PC-3 (cell line): ENCODE results near the gene GNRH2. TPM values are rescaled to one million over a fixed set of nuclear protein-coding genes. Genes with fewer than 3 reads are reported as not detected.

ENCODE experiments used
- ATAC-seq: fragments of 200-7000 bp; cut with Tn5 transposase; 2 replicates; pipeline ENCODE4 v1.9.1; 2020; ENCODE audit warnings: mild to moderate bottlenecking, moderate library complexity
- BruUV-seq: library from RNA; stranded (reverse); fragments of 400-500 nt; replicated peaks from 2 replicates; lab custom pipeline; 2021; lab: Mats Ljungman, UMichigan
- CTCF ChIA-PET: fragments of 300-600 bp; sonication (Branson Sonifier 250); formaldehyde crosslinking; loops from one replicate; lab custom pipeline; 2022; ENCODE audit warnings: antibody characterized with exemption; lab: Charles Lee
- POLR2A ChIA-PET: fragments of 300-600 bp; sonication (Branson Sonifier 250); formaldehyde crosslinking; loops from one replicate; lab custom pipeline; 2022; ENCODE audit warnings: antibody characterized with exemption; ENCODE audit not compliant: unreplicated experiment; lab: Charles Lee
- DNase-seq: peaks from one replicate; pipeline ENCODE4 v3.0.0-alpha.2; 2015
- H2AFZ ChIP-seq: fragments of 300-600 bp; sonication (generic); 2 replicates; pipeline ENCODE4 v1.6.0; 2016; ENCODE audit warnings: antibody characterized with exemption, low read length
- H3F3A ChIP-seq: fragments of 300-600 bp; sonication (generic); one replicate; pipeline ENCODE4 v1.6.0; 2017; ENCODE audit warnings: antibody characterized with exemption, low read length, control low read depth, mild to moderate bottlenecking; ENCODE audit not compliant: unreplicated experiment
- H3K27ac ChIP-seq: fragments of 300-600 bp; sonication (generic); 2 replicates; pipeline ENCODE4 v1.5.1; 2016; ENCODE audit warnings: mild to moderate bottlenecking, low read length
- H3K27me3 ChIP-seq: fragments of 300-600 bp; sonication (generic); 2 replicates; pipeline ENCODE4 v1.6.1; 2016; ENCODE audit warnings: low read length, mixed read lengths
- H3K36me3 ChIP-seq: fragments of 300-600 bp; sonication (generic); 2 replicates; pipeline ENCODE4 v1.6.1; 2016; ENCODE audit warnings: low read depth, mixed run types, low read length, mixed read lengths
- H3K4me1 ChIP-seq: fragments of 300-600 bp; sonication (generic); 2 replicates; pipeline ENCODE4 v1.5.1; 2016; ENCODE audit warnings: low read length; ENCODE audit not compliant: insufficient read depth
- H3K4me2 ChIP-seq: fragments of 300-600 bp; sonication (generic); 2 replicates; pipeline ENCODE4 v1.6.0; 2016; ENCODE audit warnings: low read length
- H3K4me3 ChIP-seq: fragments of 300-600 bp; sonication (generic); 2 replicates; pipeline ENCODE4 v1.5.1; 2016; ENCODE audit warnings: mild to moderate bottlenecking, low read length, mixed read lengths
- H3K79me2 ChIP-seq: fragments of 300-600 bp; sonication (generic); 2 replicates; pipeline ENCODE4 v1.6.1; 2017; ENCODE audit warnings: low read length, mixed read lengths
- H3K9ac ChIP-seq: fragments of 300-600 bp; sonication (generic); 2 replicates; pipeline ENCODE4 v1.6.0; 2016; ENCODE audit warnings: mild to moderate bottlenecking, low read length
- H3K9me2 ChIP-seq: fragments of 300-600 bp; sonication (generic); replicated peaks from 2 replicates; pipeline ENCODE4 v1.6.1; 2016; ENCODE audit warnings: mixed run types, low read length, mixed read lengths
- H3K9me3 ChIP-seq: fragments of 300-600 bp; sonication (generic); 2 replicates; pipeline ENCODE4 v1.6.1; 2016; ENCODE audit warnings: low read length, mixed read lengths
- H4K20me1 ChIP-seq: fragments of 300-600 bp; sonication (generic); 2 replicates; pipeline ENCODE4 v1.6.1; 2016; ENCODE audit warnings: low read length, mixed read lengths
- EZH2 ChIP-seq: fragments of 300-600 bp; sonication (generic); IDR thresholded peaks from one replicate; pipeline ENCODE4 v1.6.1; 2017; ENCODE audit warnings: antibody characterized with exemption, mild to moderate bottlenecking, low read length; ENCODE audit not compliant: unreplicated experiment
- EZH2phosphoT487 ChIP-seq: fragments of 300-600 bp; sonication (generic); IDR thresholded peaks from 2 replicates; pipeline ENCODE4 v1.6.1; 2018; ENCODE audit warnings: mild to moderate bottlenecking, antibody characterized with exemption, low read length, borderline replicate concordance
- intact Hi-C: fragments of 100-400 bp; cut with micrococcal nuclease; formaldehyde crosslinking; loops from 2 replicates; pipeline ENCODE4 v1.9.0; 2023
- total RNA-seq: library from RNA; depleted of rRNA; stranded (reverse); fragments of >200 nt; gene quantifications from 2 replicates; pipeline ENCODE4 v1.2.3, GENCODE V29; 2014
- TF ChIP-seq, protein P1 (sequence below): fragments of 300-600 bp; sonication (generic); conservative IDR thresholded peaks from 2 replicates; pipeline ENCODE4 v1.5.1; 2017; ENCODE audit warnings: antibody characterized with exemption, low read depth, mild to moderate bottlenecking, low read length

The GNRH2 gene
- total RNA-seq, 1 experiment from 2014 or later: not detected

- Histone ChIP-seq H3K27ac (no peak overlapping the region), H4K20me1 (peaks cover 9% of the 10 kb centered on the region), H3K4me3 (peak overlapping the region; percentile 93), H3K4me2 (peak overlapping the region; percentile 87), H3F3A (no peaks in the 10 kb centered on the region), H3K36me3 (peaks cover 26% of the 10 kb centered on the region), H3K4me1 (peaks cover 11% of the 10 kb centered on the region), H2AFZ (no peak overlapping the region), H3K9me2 (no peaks in the 10 kb centered on the region), H3K79me2 (peaks cover 22% of the 10 kb centered on the region), H3K9ac (no peak overlapping the region; the same call in 1 of the 2 replicates), H3K9me3 (no peaks in the 10 kb centered on the region), H3K27me3 (no peaks in the 10 kb centered on the region)
- ChIA-PET POLR2A (interaction anchor here (0.6 kb wide), 1 partner anchor 110 kb away, joined by 4 read pairs; no protein-coding TSS in a partner anchor), CTCF (no interaction called here)
- TF ChIP-seq EZH2phosphoT487 (no peak), EZH2 (no peak)
- TF ChIP-seq, protein P1, sequence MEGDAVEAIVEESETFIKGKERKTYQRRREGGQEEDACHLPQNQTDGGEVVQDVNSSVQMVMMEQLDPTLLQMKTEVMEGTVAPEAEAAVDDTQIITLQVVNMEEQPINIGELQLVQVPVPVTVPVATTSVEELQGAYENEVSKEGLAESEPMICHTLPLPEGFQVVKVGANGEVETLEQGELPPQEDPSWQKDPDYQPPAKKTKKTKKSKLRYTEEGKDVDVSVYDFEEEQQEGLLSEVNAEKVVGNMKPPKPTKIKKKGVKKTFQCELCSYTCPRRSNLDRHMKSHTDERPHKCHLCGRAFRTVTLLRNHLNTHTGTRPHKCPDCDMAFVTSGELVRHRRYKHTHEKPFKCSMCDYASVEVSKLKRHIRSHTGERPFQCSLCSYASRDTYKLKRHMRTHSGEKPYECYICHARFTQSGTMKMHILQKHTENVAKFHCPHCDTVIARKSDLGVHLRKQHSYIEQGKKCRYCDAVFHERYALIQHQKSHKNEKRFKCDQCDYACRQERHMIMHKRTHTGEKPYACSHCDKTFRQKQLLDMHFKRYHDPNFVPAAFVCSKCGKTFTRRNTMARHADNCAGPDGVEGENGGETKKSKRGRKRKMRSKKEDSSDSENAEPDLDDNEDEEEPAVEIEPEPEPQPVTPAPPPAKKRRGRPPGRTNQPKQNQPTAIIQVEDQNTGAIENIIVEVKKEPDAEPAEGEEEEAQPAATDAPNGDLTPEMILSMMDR: no peak
- BruUV-seq: TSS peak; percentile 35
- intact Hi-C loops: no loop called here
- ATAC-seq (no peak), DNase-seq (no peak)
Measured at GRCh38 chr20:3047486-3048419, 4.3 kb downstream of the GNRH2 start.

GRCh38 chr20:3051385-3052019 is 8.1 kb downstream of the GNRH2 start:
- no peaks in the 10 kb centered on the region for H3F3A ChIP-seq
- H3K4me2 ChIP-seq: no peak overlapping the region
- TF ChIP-seq, protein P1: no peak
- TF ChIP-seq EZH2 (no peak), EZH2phosphoT487 (no peak)
- DNase-seq (peak; percentile 20), ATAC-seq (0 out of 2 replicates have a peak, but pooled peaks have one; percentile 11)
- peaks cover 6% of the 10 kb centered on the region for H3K4me1 ChIP-seq
- H3K9ac ChIP-seq: no peak overlapping the region
- no peaks in the 10 kb centered on the region for H3K27me3 ChIP-seq
- intact Hi-C loops: loop anchor here (5.0 kb wide), 1 partner anchor 226 kb away; no protein-coding TSS in a partner anchor
- H3K9me3 ChIP-seq: no peaks in the 10 kb centered on the region
- H2AFZ ChIP-seq: no peak overlapping the region
- peaks cover 9% of the 10 kb centered on the region for H4K20me1 ChIP-seq
- no peak overlapping the region for H3K27ac ChIP-seq
- no TSS peak for BruUV-seq
- peaks cover 17% of the 10 kb centered on the region for H3K79me2 ChIP-seq
- ChIA-PET CTCF (no interaction called here), POLR2A (no interaction called here)
- H3K36me3 ChIP-seq: peaks cover 26% of the 10 kb centered on the region
- H3K9me2 ChIP-seq: no peaks in the 10 kb centered on the region
- H3K4me3 ChIP-seq: no peak overlapping the region
